Measurements from ENCODE around the gene XYLB. TPM values are rescaled to one million over a fixed set of nuclear protein-coding genes. Genes with fewer than 3 reads are reported as not detected.

The XYLB gene
- total RNA-seq, 1 experiment from 2014 or later: 14.0 TPM

DNA sequence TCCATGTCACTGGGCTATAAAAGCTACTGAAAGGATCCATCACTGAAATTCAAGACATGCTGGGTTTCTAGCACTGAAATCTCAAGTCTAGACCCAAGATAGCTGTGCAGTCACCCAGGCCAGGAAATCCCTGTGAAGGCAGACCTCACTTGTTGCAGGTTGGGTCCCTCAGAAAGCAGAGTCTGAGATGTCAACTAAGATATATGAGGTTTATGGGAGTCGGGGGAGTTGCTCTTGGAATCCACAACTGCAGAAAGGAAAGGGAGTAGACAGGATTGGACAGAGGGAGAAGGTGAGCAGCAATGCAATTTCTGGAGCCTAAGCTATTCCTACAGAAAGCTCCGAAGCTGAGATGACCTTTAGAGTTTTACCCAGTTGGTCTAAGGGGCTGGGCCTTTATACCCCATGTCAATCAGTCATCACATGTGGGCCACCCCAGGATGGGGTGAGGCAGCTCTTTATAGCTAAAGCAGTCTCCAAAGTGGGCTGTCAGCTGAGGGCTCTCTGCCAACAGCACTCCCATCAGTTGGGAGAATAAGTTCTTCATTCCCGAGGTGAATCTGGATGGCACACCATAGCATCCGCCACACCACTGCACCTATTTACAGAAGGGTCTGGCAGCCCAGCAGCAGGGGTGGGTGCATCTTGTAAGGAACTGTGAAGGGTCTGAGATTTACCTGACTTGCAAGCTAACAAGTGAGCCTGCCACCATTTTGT, 54.8 kb downstream of the XYLB start:
- no peak overlapping the region for H2AFZ ChIP-seq (ENCODE audit: low read depth, low read length, poor library complexity, severe bottlenecking)
- intact Hi-C loops (cut with micrococcal nuclease): no loop called here
- TF ChIP-seq ZFX (IDR thresholded peaks at IDR 0.05) (no peak), JUND (IDR thresholded peaks at IDR 0.05) (no peak), SRF (IDR thresholded peaks at IDR 0.05; ENCODE audit: low read depth) (no peak), POLR2A (IDR thresholded peaks at IDR 0.05; ENCODE audit: borderline replicate concordance, extremely low read depth, insufficient read depth, insufficient read length) (no peak), CEBPB (IDR thresholded peaks at IDR 0.05; ENCODE audit: low read depth) (no peak), CBX3 (IDR thresholded peaks at IDR 0.05; ENCODE audit: low read depth) (no peak), EGR1 (IDR thresholded peaks at IDR 0.05; ENCODE audit: low read depth) (no peak), TCF7L2 (IDR thresholded peaks at IDR 0.05; ENCODE audit: borderline replicate concordance, extremely low read depth, insufficient read depth, insufficient read length) (no peak), POLR2AphosphoS5 (IDR thresholded peaks at IDR 0.05; ENCODE audit: low read depth, low read length) (no peak), YY1 (IDR thresholded peaks at IDR 0.05; ENCODE audit: extremely low read depth, insufficient replicate concordance, low read depth, low read length) (no peak), EZH2phosphoT487 (IDR thresholded peaks at IDR 0.05; ENCODE audit: borderline replicate concordance) (no peak), SIN3A (IDR thresholded peaks at IDR 0.05; ENCODE audit: low read depth) (no peak), ELF1 (IDR thresholded peaks at IDR 0.05; ENCODE audit: borderline replicate concordance, low read depth) (no peak)
- TF ChIP-seq, protein P1, sequence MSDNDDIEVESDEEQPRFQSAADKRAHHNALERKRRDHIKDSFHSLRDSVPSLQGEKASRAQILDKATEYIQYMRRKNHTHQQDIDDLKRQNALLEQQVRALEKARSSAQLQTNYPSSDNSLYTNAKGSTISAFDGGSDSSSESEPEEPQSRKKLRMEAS (IDR thresholded peaks at IDR 0.05): no peak
- TF ChIP-seq, protein P2, sequence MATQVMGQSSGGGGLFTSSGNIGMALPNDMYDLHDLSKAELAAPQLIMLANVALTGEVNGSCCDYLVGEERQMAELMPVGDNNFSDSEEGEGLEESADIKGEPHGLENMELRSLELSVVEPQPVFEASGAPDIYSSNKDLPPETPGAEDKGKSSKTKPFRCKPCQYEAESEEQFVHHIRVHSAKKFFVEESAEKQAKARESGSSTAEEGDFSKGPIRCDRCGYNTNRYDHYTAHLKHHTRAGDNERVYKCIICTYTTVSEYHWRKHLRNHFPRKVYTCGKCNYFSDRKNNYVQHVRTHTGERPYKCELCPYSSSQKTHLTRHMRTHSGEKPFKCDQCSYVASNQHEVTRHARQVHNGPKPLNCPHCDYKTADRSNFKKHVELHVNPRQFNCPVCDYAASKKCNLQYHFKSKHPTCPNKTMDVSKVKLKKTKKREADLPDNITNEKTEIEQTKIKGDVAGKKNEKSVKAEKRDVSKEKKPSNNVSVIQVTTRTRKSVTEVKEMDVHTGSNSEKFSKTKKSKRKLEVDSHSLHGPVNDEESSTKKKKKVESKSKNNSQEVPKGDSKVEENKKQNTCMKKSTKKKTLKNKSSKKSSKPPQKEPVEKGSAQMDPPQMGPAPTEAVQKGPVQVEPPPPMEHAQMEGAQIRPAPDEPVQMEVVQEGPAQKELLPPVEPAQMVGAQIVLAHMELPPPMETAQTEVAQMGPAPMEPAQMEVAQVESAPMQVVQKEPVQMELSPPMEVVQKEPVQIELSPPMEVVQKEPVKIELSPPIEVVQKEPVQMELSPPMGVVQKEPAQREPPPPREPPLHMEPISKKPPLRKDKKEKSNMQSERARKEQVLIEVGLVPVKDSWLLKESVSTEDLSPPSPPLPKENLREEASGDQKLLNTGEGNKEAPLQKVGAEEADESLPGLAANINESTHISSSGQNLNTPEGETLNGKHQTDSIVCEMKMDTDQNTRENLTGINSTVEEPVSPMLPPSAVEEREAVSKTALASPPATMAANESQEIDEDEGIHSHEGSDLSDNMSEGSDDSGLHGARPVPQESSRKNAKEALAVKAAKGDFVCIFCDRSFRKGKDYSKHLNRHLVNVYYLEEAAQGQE (IDR thresholded peaks at IDR 0.05; ENCODE audit: low read depth): no peak
- TF ChIP-seq, protein P3, sequence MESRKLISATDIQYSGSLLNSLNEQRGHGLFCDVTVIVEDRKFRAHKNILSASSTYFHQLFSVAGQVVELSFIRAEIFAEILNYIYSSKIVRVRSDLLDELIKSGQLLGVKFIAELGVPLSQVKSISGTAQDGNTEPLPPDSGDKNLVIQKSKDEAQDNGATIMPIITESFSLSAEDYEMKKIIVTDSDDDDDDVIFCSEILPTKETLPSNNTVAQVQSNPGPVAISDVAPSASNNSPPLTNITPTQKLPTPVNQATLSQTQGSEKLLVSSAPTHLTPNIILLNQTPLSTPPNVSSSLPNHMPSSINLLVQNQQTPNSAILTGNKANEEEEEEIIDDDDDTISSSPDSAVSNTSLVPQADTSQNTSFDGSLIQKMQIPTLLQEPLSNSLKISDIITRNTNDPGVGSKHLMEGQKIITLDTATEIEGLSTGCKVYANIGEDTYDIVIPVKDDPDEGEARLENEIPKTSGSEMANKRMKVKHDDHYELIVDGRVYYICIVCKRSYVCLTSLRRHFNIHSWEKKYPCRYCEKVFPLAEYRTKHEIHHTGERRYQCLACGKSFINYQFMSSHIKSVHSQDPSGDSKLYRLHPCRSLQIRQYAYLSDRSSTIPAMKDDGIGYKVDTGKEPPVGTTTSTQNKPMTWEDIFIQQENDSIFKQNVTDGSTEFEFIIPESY (IDR thresholded peaks at IDR 0.05; ENCODE audit: extremely low read depth, insufficient replicate concordance, low read length): no peak
- TF ChIP-seq, protein P4, sequence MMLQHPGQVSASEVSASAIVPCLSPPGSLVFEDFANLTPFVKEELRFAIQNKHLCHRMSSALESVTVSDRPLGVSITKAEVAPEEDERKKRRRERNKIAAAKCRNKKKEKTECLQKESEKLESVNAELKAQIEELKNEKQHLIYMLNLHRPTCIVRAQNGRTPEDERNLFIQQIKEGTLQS (IDR thresholded peaks at IDR 0.05): no peak
- TF ChIP-seq, protein P5, sequence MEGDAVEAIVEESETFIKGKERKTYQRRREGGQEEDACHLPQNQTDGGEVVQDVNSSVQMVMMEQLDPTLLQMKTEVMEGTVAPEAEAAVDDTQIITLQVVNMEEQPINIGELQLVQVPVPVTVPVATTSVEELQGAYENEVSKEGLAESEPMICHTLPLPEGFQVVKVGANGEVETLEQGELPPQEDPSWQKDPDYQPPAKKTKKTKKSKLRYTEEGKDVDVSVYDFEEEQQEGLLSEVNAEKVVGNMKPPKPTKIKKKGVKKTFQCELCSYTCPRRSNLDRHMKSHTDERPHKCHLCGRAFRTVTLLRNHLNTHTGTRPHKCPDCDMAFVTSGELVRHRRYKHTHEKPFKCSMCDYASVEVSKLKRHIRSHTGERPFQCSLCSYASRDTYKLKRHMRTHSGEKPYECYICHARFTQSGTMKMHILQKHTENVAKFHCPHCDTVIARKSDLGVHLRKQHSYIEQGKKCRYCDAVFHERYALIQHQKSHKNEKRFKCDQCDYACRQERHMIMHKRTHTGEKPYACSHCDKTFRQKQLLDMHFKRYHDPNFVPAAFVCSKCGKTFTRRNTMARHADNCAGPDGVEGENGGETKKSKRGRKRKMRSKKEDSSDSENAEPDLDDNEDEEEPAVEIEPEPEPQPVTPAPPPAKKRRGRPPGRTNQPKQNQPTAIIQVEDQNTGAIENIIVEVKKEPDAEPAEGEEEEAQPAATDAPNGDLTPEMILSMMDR (IDR thresholded peaks at IDR 0.05 in 2 of 3, conservative IDR thresholded peaks at IDR 0.05 in 1 of 3; ENCODE audit: borderline replicate concordance in 1 of 3, insufficient read depth in 1 of 3, low read depth in 2 of 3, low read length in 2 of 3): no peak
- no peaks in the 10 kb centered on the region for H3K9me3 ChIP-seq (ENCODE audit: control insufficient read depth in 1 of 2, insufficient read depth in 1 of 2, low read depth in 1 of 2, low read length in 2 of 2)
- H3K9ac ChIP-seq (ENCODE audit: low read length): no peak overlapping the region
- BruUV-seq (replicated peaks): no TSS peak
- H3K79me2 ChIP-seq (ENCODE audit: insufficient read depth, low read length): no peaks in the 10 kb centered on the region
- no peaks in the 10 kb centered on the region for H3K9me2 ChIP-seq (ENCODE audit: insufficient read depth)
- H4K20me1 ChIP-seq (ENCODE audit: insufficient read depth): no peaks in the 10 kb centered on the region
- H3K4me2 ChIP-seq (ENCODE audit: low read length): no peak overlapping the region
- H3K27me3 ChIP-seq (ENCODE audit: insufficient read depth, low read length): no peaks in the 10 kb centered on the region
- DNase-seq (ENCODE audit: low read depth, low spot score) (no peak), ATAC-seq (no peak)
- RAD21 ChIA-PET (ENCODE audit: low non-redundant PET in 1 of 2, low total read pairs in 2 of 2, uncharacterized antibody in 2 of 2, unreplicated experiment in 2 of 2): no interaction called here
- POLR2A ChIA-PET: no interaction called here
- no peak overlapping the region for H3K4me3 ChIP-seq (replicated peaks in 1 of 2; ENCODE audit: low read depth in 1 of 2, low read length in 2 of 2)
- H3K36me3 ChIP-seq (ENCODE audit: control insufficient read depth in 1 of 2, insufficient read depth in 2 of 2, low read length in 2 of 2): peaks cover 13 to 19% of the 10 kb centered on the region in 2 experiments; a peak in 2 of 4 replicates
- H3K4me1 ChIP-seq (ENCODE audit: control insufficient read depth in 1 of 2, insufficient read depth in 2 of 2, low read length in 2 of 2): no peaks in the 10 kb centered on the region
- no peak overlapping the region for H3K27ac ChIP-seq (ENCODE audit: low read depth, low read length)
- CTCF ChIA-PET: no interaction called here
